PC-9 (cell line): ENCODE results near the gene TMEM271. TPM values are rescaled to one million over a fixed set of nuclear protein-coding genes. Genes with fewer than 3 reads are reported as not detected.

Source experiments
- BruUV-seq: library from RNA; stranded (reverse); fragments of 400-500 nt; replicated peaks from 2 replicates; lab custom pipeline; 2021; lab: Mats Ljungman, UMichigan
- CTCF ChIA-PET: fragments of 300-600 bp; sonication (Branson Sonifier 250); formaldehyde crosslinking; loops from one replicate; lab custom pipeline; 2022; ENCODE audit warnings: antibody characterized with exemption; lab: Charles Lee
- POLR2A ChIA-PET: fragments of 300-600 bp; sonication (Branson Sonifier 250); formaldehyde crosslinking; loops from one replicate; lab custom pipeline; 2022; ENCODE audit warnings: antibody characterized with exemption; ENCODE audit not compliant: unreplicated experiment; lab: Charles Lee
- DNase-seq, 2 experiments: peaks; one replicate each; pipeline versions ENCODE4 v3.0.0 to v3.0.0-alpha.2; 2015 to 2022; ENCODE audit warnings: mixed read lengths in 1 of 2
- H2AFZ ChIP-seq: fragments of 200-600 bp; sonication (generic); 2 replicates; pipeline ENCODE4 v1.8.1; 2017; ENCODE audit warnings: antibody characterized with exemption
- H3F3A ChIP-seq: fragments of 200-600 bp; sonication (generic); 2 replicates; pipeline ENCODE4 v1.8.1; 2017; ENCODE audit warnings: antibody characterized with exemption, mild to moderate bottlenecking, low read depth; ENCODE audit not compliant: insufficient read depth
- H3K27ac ChIP-seq: fragments of 200-600 bp; sonication (generic); 2 replicates; pipeline ENCODE4 v1.6.1; 2016; ENCODE audit warnings: mixed run types
- H3K27me3 ChIP-seq: fragments of 200-600 bp; sonication (generic); 2 replicates; pipeline ENCODE4 v1.6.1; 2016; ENCODE audit warnings: low read depth, mixed run types; ENCODE audit not compliant: insufficient read depth
- H3K36me3 ChIP-seq: fragments of 200-600 bp; sonication (generic); 2 replicates; pipeline ENCODE4 v1.6.1; 2016; ENCODE audit warnings: low read depth, mixed run types
- H3K4me1 ChIP-seq: fragments of 200-600 bp; sonication (generic); replicated peaks from 2 replicates; pipeline ENCODE4 v1.6.1; 2016; ENCODE audit warnings: mixed run types; ENCODE audit not compliant: insufficient read depth
- H3K4me2 ChIP-seq: fragments of 200-600 bp; sonication (generic); 2 replicates; pipeline ENCODE4 v1.6.1; 2017; ENCODE audit warnings: mixed run types
- H3K4me3 ChIP-seq: fragments of 200-600 bp; sonication (generic); 2 replicates; pipeline ENCODE4 v1.6.1; 2016; ENCODE audit warnings: mixed run types
- H3K79me2 ChIP-seq: fragments of 200-600 bp; sonication (generic); 2 replicates; pipeline ENCODE4 v1.6.1; 2017; ENCODE audit warnings: low read depth, mixed run types
- H3K9me2 ChIP-seq: fragments of 200-600 bp; sonication (generic); 2 replicates; pipeline ENCODE4 v1.8.1; 2017; ENCODE audit warnings: mild to moderate bottlenecking; ENCODE audit not compliant: insufficient read depth
- H3K9me3 ChIP-seq: fragments of 200-600 bp; sonication (generic); 2 replicates; pipeline ENCODE4 v1.8.1; 2016; ENCODE audit warnings: low read depth; ENCODE audit not compliant: insufficient read depth
- H4K20me1 ChIP-seq: fragments of 200-600 bp; sonication (generic); 2 replicates; pipeline ENCODE4 v1.8.1; 2017; ENCODE audit not compliant: insufficient read depth
- CTCF ChIP-seq: fragments of 200-600 bp; sonication (generic); conservative IDR thresholded peaks from 2 replicates; pipeline ENCODE4 v1.6.1; 2017; ENCODE audit warnings: mixed run types, antibody characterized with exemption, mild to moderate bottlenecking, moderate library complexity
- EZH2 ChIP-seq: fragments of 200-600 bp; sonication (generic); IDR thresholded peaks from 2 replicates; pipeline ENCODE4 v1.8.0; 2017; ENCODE audit warnings: antibody characterized with exemption, low read depth
- intact Hi-C: fragments of 100-400 bp; cut with micrococcal nuclease; formaldehyde crosslinking; loops from one replicate; pipeline ENCODE4 v1.10.0; 2022; ENCODE audit not compliant: unreplicated experiment
- total RNA-seq: library from RNA; stranded (reverse); gene quantifications from 2 replicates; pipeline ENCODE4 v1.2.3, GENCODE V29; 2021

Gene TMEM271
- total RNA-seq, 1 experiment from 2014 or later: not detected

- intact Hi-C loops: loop anchor here (10.0 kb wide), 1 partner anchor 367 kb away; the partner anchor contains the start of gene IDUA
- Histone ChIP-seq H3K4me1 (peaks cover 9% of the 10 kb centered on the region), H3K9me2 (no peaks in the 10 kb centered on the region), H3K79me2 (no peaks in the 10 kb centered on the region), H3K36me3 (no peaks in the 10 kb centered on the region), H2AFZ (no peak overlapping the region), H3K27ac (no peak overlapping the region), H3K9me3 (no peaks in the 10 kb centered on the region), H3F3A (no peaks in the 10 kb centered on the region), H3K4me3 (no peak overlapping the region), H3K27me3 (peaks cover 71% of the 10 kb centered on the region), H3K4me2 (peak overlapping the region; percentile 5; the same call in 1 of the 2 replicates), H4K20me1 (no peaks in the 10 kb centered on the region)
- CTCF ChIA-PET: interaction anchor here (0.6 kb wide), 1 partner anchor 25 kb away, joined by 11 read pairs; no protein-coding TSS in a partner anchor
- no TSS peak for BruUV-seq
- TF ChIP-seq CTCF (no peak), EZH2 (no peak)
- DNase-seq: peak; percentile 78 to 88
- POLR2A ChIA-PET: interaction anchor here (0.6 kb wide), 1 partner anchor 962 kb away, joined by 7 read pairs; no protein-coding TSS in a partner anchor
Measured at GRCh38 chr4:617644-618641, 41.8 kb upstream of the TMEM271 start.

- Histone ChIP-seq H3K9me3 (no peaks in the 10 kb centered on the region), H3K27ac (no peak overlapping the region), H3K4me2 (no peak overlapping the region), H3F3A (no peaks in the 10 kb centered on the region), H4K20me1 (no peaks in the 10 kb centered on the region), H3K36me3 (no peaks in the 10 kb centered on the region), H3K27me3 (peaks cover 63% of the 10 kb centered on the region), H3K9me2 (no peaks in the 10 kb centered on the region), H3K4me1 (peaks cover 9% of the 10 kb centered on the region), H3K79me2 (no peaks in the 10 kb centered on the region), H3K4me3 (no peak overlapping the region), H2AFZ (no peak overlapping the region)
- DNase-seq: no peak
- BruUV-seq: no TSS peak
- ChIA-PET POLR2A (no interaction called here), CTCF (no interaction called here)
- TF ChIP-seq CTCF (no peak), EZH2 (no peak)
- intact Hi-C loops: loop anchor here (10.0 kb wide), 1 partner anchor 368 kb away; the partner anchor contains the start of gene IDUA
Measured at GRCh38 chr4:616911-617643, 41.0 kb upstream of the TMEM271 start.

DNA sequence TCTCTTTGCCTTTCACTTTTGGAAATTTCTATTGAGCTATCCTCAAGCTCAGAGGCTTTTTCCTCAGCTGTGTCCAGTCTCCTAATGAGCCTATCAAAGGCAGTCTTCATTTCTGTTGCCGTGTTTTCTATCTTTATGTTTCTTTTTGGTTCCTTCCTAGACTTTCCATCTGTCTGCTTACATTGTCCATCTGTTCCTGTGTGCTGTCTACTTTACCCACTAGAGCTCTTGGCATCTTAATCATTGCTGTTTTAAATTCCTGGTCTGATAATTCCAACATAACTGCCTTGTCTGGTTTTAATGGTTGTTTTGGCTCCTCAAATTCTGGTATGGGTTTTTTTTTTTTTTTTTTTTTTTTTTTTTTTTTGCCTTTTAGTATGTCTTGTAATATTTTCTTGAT lies 40.0 kb upstream of the TMEM271 start:
- Histone ChIP-seq H2AFZ (no peak overlapping the region), H3K4me3 (no peak overlapping the region), H3K9me2 (no peaks in the 10 kb centered on the region), H3K79me2 (no peaks in the 10 kb centered on the region), H4K20me1 (no peaks in the 10 kb centered on the region), H3K9me3 (no peaks in the 10 kb centered on the region), H3K27ac (no peak overlapping the region), H3K4me1 (peaks cover 18% of the 10 kb centered on the region), H3K27me3 (peaks cover 54% of the 10 kb centered on the region), H3F3A (peaks cover under 1% of the 10 kb centered on the region; the same call in 1 of the 2 replicates), H3K4me2 (no peak overlapping the region), H3K36me3 (no peaks in the 10 kb centered on the region)
- intact Hi-C loops: loop anchor here (10.0 kb wide), 1 partner anchor 369 kb away; the partner anchor contains the start of gene IDUA
- POLR2A ChIA-PET: no interaction called here
- CTCF ChIA-PET: no interaction called here
- BruUV-seq: no TSS peak
- no peak for DNase-seq
- TF ChIP-seq CTCF (no peak), EZH2 (no peak)
